Upper lobe of right lung (tissue), 1 donor: ENCODE data around the gene RAB11FIP2. TPM values are rescaled to one million over a fixed set of nuclear protein-coding genes. Genes with fewer than 3 reads are reported as not detected.

Experiments used
- ATAC-seq: fragments of 200-7000 bp; cut with Tn5 transposase; one replicate; pipeline ENCODE4 v1.9.1; 2020; ENCODE audit warnings: mild to moderate bottlenecking, moderate library complexity
- DNase-seq: peaks from one replicate; pipeline ENCODE4 v3.0.0-alpha.2; 2020
- H3K27ac ChIP-seq: fragments of 200-600 bp; one replicate; pipeline ENCODE4 v1.8.0; 2022
- H3K27me3 ChIP-seq: fragments of 200-600 bp; one replicate; pipeline ENCODE4 v1.8.0; 2022; ENCODE audit warnings: mild to moderate bottlenecking
- H3K36me3 ChIP-seq: fragments of 200-600 bp; one replicate; pipeline ENCODE4 v1.8.0; 2022
- H3K4me1 ChIP-seq: fragments of 200-600 bp; one replicate; pipeline ENCODE4 v1.8.0; 2022
- H3K4me3 ChIP-seq: fragments of 200-600 bp; one replicate; pipeline ENCODE4 v1.8.0; 2022; ENCODE audit warnings: mild to moderate bottlenecking
- H3K9me3 ChIP-seq: fragments of 200-600 bp; one replicate; pipeline ENCODE4 v1.8.0; 2022
- CTCF ChIP-seq: fragments of 200-600 bp; IDR thresholded peaks from one replicate; pipeline ENCODE4 v1.8.0; 2022; ENCODE audit warnings: antibody characterized with exemption
- intact Hi-C: fragments of 100-400 bp; cut with DNase I; formaldehyde crosslinking; loops from one replicate; pipeline ENCODE4 v1.11.0; 2022
- total RNA-seq: library from RNA; stranded (reverse); fragmentation: NEBNext Ultra II Directional; extraction: Animal tissue kit (Norgen Biotek cat#: 25700); gene quantifications from one replicate; pipeline ENCODE4 v1.2.1, GENCODE V29; 2021
- donor health status: DM: no; HTN: yes; CAD: no; lungs with severe emphysema.

The RAB11FIP2 gene
- total RNA-seq, 1 donor from 2014 or later, result 27.6 TPM

- H3K36me3 ChIP-seq, result no peaks in the 10 kb centered on the region
- no peak for ATAC-seq
- TF ChIP-seq CTCF, result no peak
- no peaks in the 10 kb centered on the region for H3K9me3 ChIP-seq
- intact Hi-C loops, result no loop called here
- H3K4me3 ChIP-seq, result no peak overlapping the region
- DNase-seq, result no peak
- H3K27me3 ChIP-seq, result no peaks in the 10 kb centered on the region
- no peaks in the 10 kb centered on the region for H3K4me1 ChIP-seq
- H3K27ac ChIP-seq, result no peak overlapping the region
These were observed 52.0 kb downstream of the RAB11FIP2 start for GRCh38 chr10:117994771-117995170.

GRCh38 chr10:117993166-117993565 lies 53.6 kb downstream of the RAB11FIP2 start:
- TF ChIP-seq CTCF, result no peak
- ATAC-seq, result no peak
- intact Hi-C loops, result no loop called here
- no peak for DNase-seq
- Histone ChIP-seq H3K27me3 (no peaks in the 10 kb centered on the region), H3K9me3 (no peaks in the 10 kb centered on the region), H3K36me3 (no peaks in the 10 kb centered on the region), H3K4me1 (no peaks in the 10 kb centered on the region), H3K4me3 (no peak overlapping the region), H3K27ac (no peak overlapping the region)

- Histone ChIP-seq H3K9me3 (no peaks in the 10 kb centered on the region), H3K27ac (no peak overlapping the region), H3K4me1 (no peaks in the 10 kb centered on the region), H3K27me3 (no peaks in the 10 kb centered on the region), H3K36me3 (no peaks in the 10 kb centered on the region), H3K4me3 (no peak overlapping the region)
- intact Hi-C loops, result no loop called here
- no peak for TF ChIP-seq CTCF
- DNase-seq (no peak), ATAC-seq (no peak)
These were observed 55.0 kb downstream of the RAB11FIP2 start for GRCh38 chr10:117991701-117992100.

GRCh38 chr10:117989962-117990361 lies 56.8 kb downstream of the RAB11FIP2 start:
- H3K4me1 ChIP-seq, result no peaks in the 10 kb centered on the region

GRCh38 chr10:117988814-117989213 lies 57.9 kb downstream of the RAB11FIP2 start:
- H3K27me3 ChIP-seq, result no peaks in the 10 kb centered on the region
- DNase-seq (no peak), ATAC-seq (no peak)
- intact Hi-C loops, result no loop called here
- no peak overlapping the region for H3K4me3 ChIP-seq
- no peaks in the 10 kb centered on the region for H3K36me3 ChIP-seq
- H3K4me1 ChIP-seq, result no peaks in the 10 kb centered on the region
- no peak overlapping the region for H3K27ac ChIP-seq
- TF ChIP-seq CTCF, result no peak
- H3K9me3 ChIP-seq, result no peaks in the 10 kb centered on the region

More at GRCh38 chr10:117989962-117990361, 56.8 kb downstream of the RAB11FIP2 start:
- Histone ChIP-seq H3K4me3 (no peak overlapping the region), H3K36me3 (no peaks in the 10 kb centered on the region), H3K27ac (no peak overlapping the region), H3K9me3 (no peaks in the 10 kb centered on the region), H3K27me3 (no peaks in the 10 kb centered on the region)
- no peak for DNase-seq
- no peak for ATAC-seq
- no peak for TF ChIP-seq CTCF
- intact Hi-C loops, result no loop called here

GRCh38 chr10:117987244-117987909 lies 59.4 kb downstream of the RAB11FIP2 start:
- no peaks in the 10 kb centered on the region for H3K4me1 ChIP-seq
- intact Hi-C loops, result no loop called here
- H3K27me3 ChIP-seq, result no peaks in the 10 kb centered on the region
- no peak for TF ChIP-seq CTCF
- H3K9me3 ChIP-seq, result no peaks in the 10 kb centered on the region
- no peak for DNase-seq
- H3K4me3 ChIP-seq, result no peak overlapping the region
- H3K36me3 ChIP-seq, result no peaks in the 10 kb centered on the region
- ATAC-seq, result no peak
- H3K27ac ChIP-seq, result no peak overlapping the region
